ENCODE measurements around the gene LMF1.

DNA sequence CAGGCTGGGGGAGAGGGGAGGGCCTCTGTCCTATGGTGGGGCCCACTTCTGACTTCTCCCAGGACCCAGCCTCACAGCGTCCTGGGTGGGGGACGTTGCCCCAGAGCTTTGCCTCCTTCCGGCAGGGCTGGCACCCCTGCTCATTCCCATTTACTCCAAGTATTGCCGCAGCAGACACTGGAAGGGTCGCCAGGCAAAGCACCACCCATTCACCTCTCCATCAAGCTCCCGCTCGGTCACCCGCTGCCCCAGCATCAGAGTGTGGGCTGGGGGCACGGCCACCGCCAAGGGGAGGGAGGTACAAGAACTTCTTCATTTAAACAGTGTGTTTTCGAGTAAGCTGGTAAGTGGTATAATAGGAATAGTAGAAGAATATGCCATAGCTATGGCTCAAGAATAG lies 117.5 kb downstream of the LMF1 start:
- TF ChIP-seq, protein P1, sequence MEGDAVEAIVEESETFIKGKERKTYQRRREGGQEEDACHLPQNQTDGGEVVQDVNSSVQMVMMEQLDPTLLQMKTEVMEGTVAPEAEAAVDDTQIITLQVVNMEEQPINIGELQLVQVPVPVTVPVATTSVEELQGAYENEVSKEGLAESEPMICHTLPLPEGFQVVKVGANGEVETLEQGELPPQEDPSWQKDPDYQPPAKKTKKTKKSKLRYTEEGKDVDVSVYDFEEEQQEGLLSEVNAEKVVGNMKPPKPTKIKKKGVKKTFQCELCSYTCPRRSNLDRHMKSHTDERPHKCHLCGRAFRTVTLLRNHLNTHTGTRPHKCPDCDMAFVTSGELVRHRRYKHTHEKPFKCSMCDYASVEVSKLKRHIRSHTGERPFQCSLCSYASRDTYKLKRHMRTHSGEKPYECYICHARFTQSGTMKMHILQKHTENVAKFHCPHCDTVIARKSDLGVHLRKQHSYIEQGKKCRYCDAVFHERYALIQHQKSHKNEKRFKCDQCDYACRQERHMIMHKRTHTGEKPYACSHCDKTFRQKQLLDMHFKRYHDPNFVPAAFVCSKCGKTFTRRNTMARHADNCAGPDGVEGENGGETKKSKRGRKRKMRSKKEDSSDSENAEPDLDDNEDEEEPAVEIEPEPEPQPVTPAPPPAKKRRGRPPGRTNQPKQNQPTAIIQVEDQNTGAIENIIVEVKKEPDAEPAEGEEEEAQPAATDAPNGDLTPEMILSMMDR (conservative IDR thresholded peaks at IDR 0.05 in 1 of 2, IDR thresholded peaks at IDR 0.05 in 1 of 2; ENCODE audit: extremely low read depth in 1 of 2, insufficient read depth in 1 of 2, low read depth in 1 of 2, low read length in 2 of 2), result no peak
- TF ChIP-seq EZH2 (IDR thresholded peaks at IDR 0.05; ENCODE audit: borderline replicate concordance, low read length), result no peak

Measured in mammary epithelial cell (primary cell).